ENCODE measurements around the gene SEMA3B.

SEMA3B gene

GRCh38 chr3:50245251-50245745 lies 23.6 kb upstream of the SEMA3B start:
- no peak for FAIRE-seq
- TF ChIP-seq SPI1 (IDR thresholded peaks at IDR 0.05; ENCODE audit: low read depth, low read length) (no peak), PAX5 (IDR thresholded peaks at IDR 0.05; ENCODE audit: insufficient read depth, low read length, severe bottlenecking) (no peak), TAF1 (IDR thresholded peaks at IDR 0.05; ENCODE audit: low read depth, low read length) (no peak), POU2F2 (IDR thresholded peaks at IDR 0.05; ENCODE audit: low read depth, low read length) (no peak), POLR2AphosphoS5 (IDR thresholded peaks at IDR 0.05; ENCODE audit: low read depth, low read length) (no peak), POLR2A (IDR thresholded peaks at IDR 0.05; ENCODE audit: low read depth, low read length) (no peak)
- DNase-seq (ENCODE audit: insufficient read length, low spot score) = no peak

- DNase-seq (ENCODE audit: insufficient read length, low spot score) (peak; percentile 90), FAIRE-seq (peak; percentile 82)
- TF ChIP-seq SPI1 (IDR thresholded peaks at IDR 0.05; ENCODE audit: low read depth, low read length) = peak; percentile 60
- TF ChIP-seq POLR2A (IDR thresholded peaks at IDR 0.05; ENCODE audit: low read depth, low read length) = no peak
These were observed 23.0 kb upstream of the SEMA3B start for GRCh38 chr3:50245831-50246516.

GRCh38 chr3:50246517-50246954 lies 22.4 kb upstream of the SEMA3B start:
- peak; percentile 92 for FAIRE-seq
- no peak for TF ChIP-seq POLR2A (IDR thresholded peaks at IDR 0.05; ENCODE audit: low read depth, low read length)
- peak; percentile 53 for TF ChIP-seq SPI1 (IDR thresholded peaks at IDR 0.05; ENCODE audit: low read depth, low read length)
- DNase-seq (ENCODE audit: insufficient read length, low spot score) = peak; percentile 83

GRCh38 chr3:50248387-50248786 lies 20.6 kb upstream of the SEMA3B start:
- FAIRE-seq (no peak), DNase-seq (ENCODE audit: insufficient read length, low spot score) (no peak)
- TF ChIP-seq SPI1 (IDR thresholded peaks at IDR 0.05; ENCODE audit: low read depth, low read length) = no peak

GRCh38 chr3:50249457-50249856 lies 19.5 kb upstream of the SEMA3B start:
- FAIRE-seq = no peak
- TF ChIP-seq TAF1 (IDR thresholded peaks at IDR 0.05; ENCODE audit: low read depth, low read length) (no peak), POLR2AphosphoS5 (IDR thresholded peaks at IDR 0.05; ENCODE audit: low read depth, low read length) (no peak), PAX5 (IDR thresholded peaks at IDR 0.05; ENCODE audit: insufficient read depth, low read length, severe bottlenecking) (no peak), POU2F2 (IDR thresholded peaks at IDR 0.05; ENCODE audit: low read depth, low read length) (no peak), SPI1 (IDR thresholded peaks at IDR 0.05; ENCODE audit: low read depth, low read length) (no peak), POLR2A (IDR thresholded peaks at IDR 0.05; ENCODE audit: low read depth, low read length) (no peak)
- DNase-seq (ENCODE audit: insufficient read length, low spot score) = no peak

GRCh38 chr3:50250514-50250913 lies 18.4 kb upstream of the SEMA3B start:
- DNase-seq (ENCODE audit: insufficient read length, low spot score) (no peak), FAIRE-seq (no peak)
- TF ChIP-seq TAF1 (IDR thresholded peaks at IDR 0.05; ENCODE audit: low read depth, low read length) = no peak

- DNase-seq (ENCODE audit: insufficient read length, low spot score) (no peak), FAIRE-seq (no peak)
- no peak for TF ChIP-seq SPI1 (IDR thresholded peaks at IDR 0.05; ENCODE audit: low read depth, low read length)
- TF ChIP-seq POLR2AphosphoS5 (IDR thresholded peaks at IDR 0.05; ENCODE audit: low read depth, low read length) = no peak
- TF ChIP-seq TAF1 (IDR thresholded peaks at IDR 0.05; ENCODE audit: low read depth, low read length) = no peak
- no peak for TF ChIP-seq POLR2A (IDR thresholded peaks at IDR 0.05; ENCODE audit: low read depth, low read length)
- TF ChIP-seq PAX5 (IDR thresholded peaks at IDR 0.05; ENCODE audit: insufficient read depth, low read length, severe bottlenecking) = no peak
- TF ChIP-seq POU2F2 (IDR thresholded peaks at IDR 0.05; ENCODE audit: low read depth, low read length) = no peak
These were observed 17.7 kb upstream of the SEMA3B start for GRCh38 chr3:50251220-50251619.

GRCh38 chr3:50254577-50255250 lies 14.2 kb upstream of the SEMA3B start:
- TF ChIP-seq SPI1 (IDR thresholded peaks at IDR 0.05; ENCODE audit: low read depth, low read length) = no peak
- TF ChIP-seq POU2F2 (IDR thresholded peaks at IDR 0.05; ENCODE audit: low read depth, low read length) = no peak
- TF ChIP-seq PAX5 (IDR thresholded peaks at IDR 0.05; ENCODE audit: insufficient read depth, low read length, severe bottlenecking) = no peak
- no peak for TF ChIP-seq POLR2A (IDR thresholded peaks at IDR 0.05; ENCODE audit: low read depth, low read length)
- no peak for TF ChIP-seq TAF1 (IDR thresholded peaks at IDR 0.05; ENCODE audit: low read depth, low read length)
- no peak for TF ChIP-seq POLR2AphosphoS5 (IDR thresholded peaks at IDR 0.05; ENCODE audit: low read depth, low read length)
- FAIRE-seq (no peak), DNase-seq (ENCODE audit: insufficient read length, low spot score) (no peak)

- FAIRE-seq (no peak), DNase-seq (ENCODE audit: insufficient read length, low spot score) (no peak)
- TF ChIP-seq POLR2A (IDR thresholded peaks at IDR 0.05; ENCODE audit: low read depth, low read length) = no peak
- TF ChIP-seq SPI1 (IDR thresholded peaks at IDR 0.05; ENCODE audit: low read depth, low read length) = no peak
- no peak for TF ChIP-seq POLR2AphosphoS5 (IDR thresholded peaks at IDR 0.05; ENCODE audit: low read depth, low read length)
- TF ChIP-seq TAF1 (IDR thresholded peaks at IDR 0.05; ENCODE audit: low read depth, low read length) = no peak
- TF ChIP-seq POU2F2 (IDR thresholded peaks at IDR 0.05; ENCODE audit: low read depth, low read length) = no peak
These were observed 13.7 kb upstream of the SEMA3B start for GRCh38 chr3:50255251-50255615.

GRCh38 chr3:50256978-50257890 lies 11.7 kb upstream of the SEMA3B start:
- no peak for FAIRE-seq

More at GRCh38 chr3:50256978-50257890, 11.7 kb upstream of the SEMA3B start:
- no peak for DNase-seq (ENCODE audit: insufficient read length, low spot score)
- TF ChIP-seq PAX5 (IDR thresholded peaks at IDR 0.05; ENCODE audit: insufficient read depth, low read length, severe bottlenecking) = no peak
- no peak for TF ChIP-seq POLR2A (IDR thresholded peaks at IDR 0.05; ENCODE audit: low read depth, low read length)
- no peak for TF ChIP-seq POU2F2 (IDR thresholded peaks at IDR 0.05; ENCODE audit: low read depth, low read length)
- no peak for TF ChIP-seq POLR2AphosphoS5 (IDR thresholded peaks at IDR 0.05; ENCODE audit: low read depth, low read length)
- TF ChIP-seq SPI1 (IDR thresholded peaks at IDR 0.05; ENCODE audit: low read depth, low read length) = no peak
- TF ChIP-seq TAF1 (IDR thresholded peaks at IDR 0.05; ENCODE audit: low read depth, low read length) = no peak
